Stimulated activated CD4-positive, alpha-beta T cell treated with anti-CD3 and anti-CD28 coated beads, Interleukin-15, amount 100 ng/mL, for 1 hour (primary cell): ENCODE data around the gene CSNK1G1.
"Not testable (repeated sequence)": the region's sequence is repeated elsewhere in the genome, so short reads cannot be mapped to it uniquely, and the experiment has no call there.

Experiments
- DNase-seq, 2 donors: peaks; one replicate each; pipeline ENCODE4 v3.0.0-alpha.2; 2020; ENCODE audit warnings: low read depth in 1 of 2, low spot score in 1 of 2

Gene CSNK1G1

GRCh38 chr15:64351265-64351664 is 4.7 kb downstream of the CSNK1G1 start:
- no peak for DNase-seq

DNA sequence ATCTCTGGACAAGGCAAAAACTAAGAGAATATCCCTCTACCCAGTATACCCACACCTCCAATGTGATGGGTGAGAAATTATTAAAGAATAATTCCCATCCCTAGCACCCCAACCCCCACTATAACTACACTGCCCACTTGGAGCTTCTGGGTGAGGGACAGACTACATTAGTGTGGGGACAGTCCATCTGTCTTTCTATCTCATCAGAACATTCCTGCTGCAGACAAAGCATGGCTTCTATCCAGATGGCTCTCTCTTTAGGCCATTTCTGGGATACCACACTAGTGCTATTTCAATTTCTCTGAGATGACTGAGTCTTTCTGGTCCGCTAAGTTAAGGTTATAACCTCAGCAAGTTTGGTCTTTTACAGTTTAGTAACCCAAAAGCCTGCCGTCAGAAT is 6.6 kb downstream of the CSNK1G1 start:
- no peak for DNase-seq

- DNase-seq: no peak
Measured at GRCh38 chr15:64348455-64348854, 7.5 kb downstream of the CSNK1G1 start.

DNA sequence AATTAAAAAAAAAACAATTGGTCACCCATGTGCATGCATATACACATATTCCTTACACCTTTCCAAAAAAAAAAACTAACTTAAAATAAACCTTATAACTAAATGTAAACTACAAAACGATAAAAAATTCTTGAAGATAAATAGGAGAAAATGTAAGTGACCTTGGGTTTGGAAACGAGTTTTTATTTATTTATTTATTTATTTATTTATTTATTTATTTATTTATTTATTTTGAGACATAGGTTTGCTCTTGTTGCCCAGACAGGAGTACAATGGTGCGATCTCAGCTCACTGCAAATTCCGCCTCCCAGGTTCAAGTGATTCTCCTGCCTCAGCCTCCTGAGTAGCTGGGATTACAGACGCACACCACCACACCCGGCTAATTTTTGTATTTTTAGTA is 9.7 kb downstream of the CSNK1G1 start:
- not testable (repeated sequence) for DNase-seq

- no peak for DNase-seq
Measured at GRCh38 chr15:64344651-64345294, 11.2 kb downstream of the CSNK1G1 start.

GRCh38 chr15:64343841-64344240 is 12.1 kb downstream of the CSNK1G1 start:
- DNase-seq: no peak

DNA sequence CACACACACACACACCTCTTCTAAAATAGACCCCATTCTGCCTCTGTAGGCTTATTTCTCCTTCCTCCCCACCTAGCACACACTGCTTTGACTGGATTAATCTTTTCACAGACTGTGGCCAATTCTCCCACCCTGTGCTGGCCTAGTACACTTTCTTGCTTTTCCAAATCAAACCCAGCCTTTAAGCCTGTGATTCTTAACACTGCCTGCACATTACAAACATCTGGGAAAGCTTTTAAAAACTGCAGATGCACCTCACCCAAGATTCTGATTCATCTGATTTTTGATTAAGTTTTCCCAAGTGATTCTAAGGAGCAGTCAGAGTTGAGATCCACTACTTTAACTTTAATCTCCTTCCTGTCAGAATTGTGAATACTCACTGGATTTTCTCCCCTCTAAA is 12.8 kb downstream of the CSNK1G1 start:
- no peak for DNase-seq

DNA sequence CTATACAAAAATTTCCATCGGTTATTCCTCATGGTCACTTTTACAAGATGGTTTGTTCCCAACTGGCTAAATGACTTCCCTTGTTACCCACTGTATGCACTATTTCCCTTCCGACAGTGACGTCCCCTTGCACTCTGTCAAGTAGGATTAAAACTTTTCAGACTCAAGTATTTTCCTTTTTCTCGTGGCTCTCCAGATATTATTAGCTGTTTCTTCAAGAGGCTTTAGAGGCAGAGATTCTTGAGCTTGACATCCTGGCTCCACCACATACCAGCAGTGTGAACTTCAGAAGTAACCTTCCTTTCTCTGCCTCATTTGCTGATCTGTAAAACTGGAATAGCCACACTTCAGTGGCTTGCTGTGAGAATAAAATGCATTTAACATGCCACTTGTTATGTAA is 14.0 kb downstream of the CSNK1G1 start:
- DNase-seq: no peak

GRCh38 chr15:64340355-64340754 is 15.6 kb downstream of the CSNK1G1 start:
- no peak for DNase-seq

GRCh38 chr15:64337761-64338160 is 18.2 kb downstream of the CSNK1G1 start:
- no peak for DNase-seq

- peak; percentile 4 to 12 for DNase-seq
Measured at GRCh38 chr15:64333986-64334929, 21.7 kb downstream of the CSNK1G1 start.

DNA sequence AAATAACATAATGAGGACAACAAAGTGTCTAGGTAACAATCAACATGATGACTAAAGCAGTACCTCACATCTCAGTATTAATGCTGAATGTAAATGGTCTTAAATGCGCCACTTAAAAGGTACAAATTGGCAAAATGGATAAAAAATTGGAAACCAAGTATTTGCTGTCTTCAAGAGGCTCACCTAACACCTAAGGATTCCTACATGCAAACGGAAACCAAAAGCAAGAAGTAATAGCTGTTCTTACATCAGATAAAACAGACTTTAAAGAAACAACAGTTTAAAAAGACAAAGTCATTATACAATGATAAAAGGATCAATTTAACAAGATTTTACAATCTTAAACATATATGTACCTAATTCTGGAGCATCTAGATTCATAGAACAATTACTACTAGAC is 22.5 kb downstream of the CSNK1G1 start:
- DNase-seq: no peak

- DNase-seq: not testable (repeated sequence)
Measured at GRCh38 chr15:64331668-64332067, 24.3 kb downstream of the CSNK1G1 start.

GRCh38 chr15:64326975-64327374 is 29.0 kb downstream of the CSNK1G1 start:
- not testable (repeated sequence) for DNase-seq

GRCh38 chr15:64326458-64326857 is 29.5 kb downstream of the CSNK1G1 start:
- not testable (repeated sequence) for DNase-seq

- no peak for DNase-seq
Measured at GRCh38 chr15:64324165-64324877, 31.7 kb downstream of the CSNK1G1 start.

DNA sequence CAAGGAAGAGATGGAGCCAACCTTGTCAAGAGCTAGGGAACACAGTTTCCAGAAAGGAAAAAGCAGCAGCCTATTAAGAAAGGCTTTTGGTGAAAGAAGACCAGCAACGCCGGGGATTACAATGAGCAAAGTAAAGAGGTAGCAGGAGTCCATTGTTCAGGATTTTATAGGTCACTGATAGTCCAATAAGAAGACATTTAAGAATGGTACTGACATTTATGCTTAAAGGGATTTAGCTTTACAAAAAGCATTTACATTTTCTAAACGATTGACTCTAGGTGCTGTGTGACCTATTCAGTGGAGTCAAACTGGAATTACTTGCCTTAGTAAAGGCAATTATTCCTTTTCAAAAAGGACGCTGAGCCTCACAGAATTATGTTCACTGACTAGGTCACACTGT is 40.8 kb downstream of the CSNK1G1 start:
- no peak for DNase-seq

DNA sequence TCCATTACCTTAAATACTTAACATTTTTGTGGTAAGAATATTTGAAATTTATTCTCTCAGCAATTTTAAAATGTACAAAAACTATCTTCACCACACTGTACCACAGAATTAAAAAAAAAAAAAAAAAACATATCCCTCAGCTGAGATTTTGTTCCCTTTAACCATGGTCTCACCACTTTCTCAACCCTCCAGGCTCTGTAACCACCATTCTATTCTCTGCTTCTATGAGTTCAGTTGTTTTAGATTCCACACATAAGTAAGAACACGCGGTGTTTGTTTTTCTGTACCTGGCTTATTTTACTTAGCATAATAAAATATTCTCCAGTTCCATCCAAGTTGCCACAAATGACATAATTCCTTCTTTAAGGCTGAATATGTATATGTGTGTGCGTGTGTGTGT is 41.5 kb downstream of the CSNK1G1 start:
- DNase-seq: no peak

GRCh38 chr15:64311566-64311965 is 44.4 kb downstream of the CSNK1G1 start:
- no peak for DNase-seq

GRCh38 chr15:64310036-64310435 is 45.9 kb downstream of the CSNK1G1 start:
- DNase-seq: no peak

DNA sequence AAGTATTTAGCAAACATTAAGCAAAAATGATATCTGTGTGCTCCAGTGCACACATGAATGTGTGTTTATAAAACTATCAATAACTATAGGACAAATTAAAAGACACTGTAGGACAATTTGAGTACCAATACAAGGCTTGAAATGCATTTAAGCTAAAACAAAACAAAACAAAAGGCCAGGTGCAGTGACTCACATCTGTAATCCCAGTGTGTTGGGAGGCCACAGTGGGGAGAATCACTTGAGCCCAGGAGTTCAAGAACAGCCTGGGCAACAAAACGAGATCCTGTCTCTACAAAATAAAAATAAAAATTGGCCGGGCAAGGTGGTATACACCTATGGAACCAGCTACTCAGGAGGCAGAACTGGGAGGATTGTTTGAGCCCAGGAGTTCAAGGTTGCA is 50.7 kb downstream of the CSNK1G1 start:
- DNase-seq: no peak

- DNase-seq: no peak
Measured at GRCh38 chr15:64289550-64289949, 66.4 kb downstream of the CSNK1G1 start.
